HL-60 (cell line): ENCODE data around the gene PREPL.

Experiments
- DNase-seq, 2 experiments: peaks; one replicate each; pipeline ENCODE4 v3.0.0-alpha.2; 2010 to 2020; ENCODE audit warnings: low read depth in 1 of 2, low spot score in 1 of 2
- H3K27ac ChIP-seq: fragments of 250-450 bp; sonication (Bioruptor Pico); replicated peaks from 2 replicates; pipeline ENCODE4 v1.5.1; 2020; ENCODE audit warnings: mild to moderate bottlenecking, moderate library complexity
- H3K27me3 ChIP-seq: fragments of 250-450 bp; sonication (Bioruptor Pico); 2 replicates; pipeline ENCODE4 v1.5.1; 2021; ENCODE audit warnings: mild to moderate bottlenecking, moderate library complexity; ENCODE audit not compliant: insufficient read depth, poor library complexity, severe bottlenecking
- H3K4me3 ChIP-seq: replicated peaks from 2 replicates; pipeline ENCODE4 v1.5.1; 2011; ENCODE audit warnings: mild to moderate bottlenecking, control low read depth, low read length; ENCODE audit not compliant: insufficient read depth
- GABPA ChIP-seq: IDR thresholded peaks from 2 replicates; pipeline ENCODE4 v1.6.1; 2012; ENCODE audit warnings: low read depth
- POLR2AphosphoS5 ChIP-seq: IDR thresholded peaks from 2 replicates; pipeline ENCODE4 v1.6.1; 2012; ENCODE audit warnings: low read depth
- SPI1 ChIP-seq: IDR thresholded peaks from 2 replicates; pipeline ENCODE4 v1.6.1; 2012; ENCODE audit warnings: low read depth, mild to moderate bottlenecking, borderline replicate concordance
- TF ChIP-seq, protein P1 (sequence below): IDR thresholded peaks from 2 replicates; pipeline ENCODE4 v1.6.1; 2012; ENCODE audit warnings: low read depth; ENCODE audit not compliant: insufficient replicate concordance
- TF ChIP-seq, protein P2 (sequence below): IDR thresholded peaks from one replicate; pipeline ENCODE4 v1.5.1; 2011; ENCODE audit warnings: low read length, control low read depth, inconsistent platforms; ENCODE audit not compliant: insufficient read depth

PREPL gene

DNA sequence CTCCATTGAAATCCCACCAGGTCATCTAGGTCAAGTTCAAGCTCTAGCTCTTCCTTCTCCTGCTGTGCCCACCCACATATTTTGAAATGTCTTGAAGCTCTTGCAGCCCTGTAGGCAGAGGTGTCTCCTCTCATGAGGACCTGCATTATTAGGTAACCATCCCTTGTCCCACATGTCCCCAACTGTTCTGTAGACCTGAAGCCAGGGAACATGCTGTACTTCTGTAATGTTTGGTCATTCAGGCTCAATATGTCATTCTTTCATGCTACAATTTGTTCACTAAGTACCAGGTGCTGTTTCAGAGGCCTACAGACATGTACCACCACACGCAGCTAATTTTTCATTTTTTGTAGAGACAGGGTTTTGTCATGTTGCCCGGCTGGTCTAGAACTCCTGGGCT is 63.9 kb downstream of the PREPL start:
- TF ChIP-seq POLR2AphosphoS5 (no peak), GABPA (no peak), SPI1 (no peak)
- H3K27me3 ChIP-seq: no peaks in the 10 kb centered on the region
- H3K4me3 ChIP-seq: no peak overlapping the region
- H3K27ac ChIP-seq: no peak overlapping the region
- DNase-seq: no peak

DNA sequence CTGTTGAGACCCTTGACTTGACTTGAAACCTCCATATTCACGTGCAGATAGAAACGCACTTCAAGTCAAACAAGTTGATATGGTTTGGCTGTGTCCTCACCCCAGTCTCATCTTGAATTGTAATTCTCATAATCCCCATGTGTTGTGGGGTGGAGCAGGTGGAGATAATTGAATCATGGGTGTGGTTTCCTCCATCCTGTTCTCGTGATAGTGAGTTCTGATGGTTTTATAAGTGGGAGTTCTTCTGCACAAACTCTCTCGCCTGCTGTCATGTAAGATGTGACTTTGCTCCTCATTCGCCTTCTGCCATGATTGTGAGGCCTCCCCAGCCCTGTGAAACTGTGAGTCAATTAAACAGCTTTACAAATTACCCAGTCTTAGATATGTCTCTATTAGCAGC is 64.6 kb downstream of the PREPL start:
- H3K27ac ChIP-seq: no peak overlapping the region
- no peak for DNase-seq
- TF ChIP-seq, protein P1, sequence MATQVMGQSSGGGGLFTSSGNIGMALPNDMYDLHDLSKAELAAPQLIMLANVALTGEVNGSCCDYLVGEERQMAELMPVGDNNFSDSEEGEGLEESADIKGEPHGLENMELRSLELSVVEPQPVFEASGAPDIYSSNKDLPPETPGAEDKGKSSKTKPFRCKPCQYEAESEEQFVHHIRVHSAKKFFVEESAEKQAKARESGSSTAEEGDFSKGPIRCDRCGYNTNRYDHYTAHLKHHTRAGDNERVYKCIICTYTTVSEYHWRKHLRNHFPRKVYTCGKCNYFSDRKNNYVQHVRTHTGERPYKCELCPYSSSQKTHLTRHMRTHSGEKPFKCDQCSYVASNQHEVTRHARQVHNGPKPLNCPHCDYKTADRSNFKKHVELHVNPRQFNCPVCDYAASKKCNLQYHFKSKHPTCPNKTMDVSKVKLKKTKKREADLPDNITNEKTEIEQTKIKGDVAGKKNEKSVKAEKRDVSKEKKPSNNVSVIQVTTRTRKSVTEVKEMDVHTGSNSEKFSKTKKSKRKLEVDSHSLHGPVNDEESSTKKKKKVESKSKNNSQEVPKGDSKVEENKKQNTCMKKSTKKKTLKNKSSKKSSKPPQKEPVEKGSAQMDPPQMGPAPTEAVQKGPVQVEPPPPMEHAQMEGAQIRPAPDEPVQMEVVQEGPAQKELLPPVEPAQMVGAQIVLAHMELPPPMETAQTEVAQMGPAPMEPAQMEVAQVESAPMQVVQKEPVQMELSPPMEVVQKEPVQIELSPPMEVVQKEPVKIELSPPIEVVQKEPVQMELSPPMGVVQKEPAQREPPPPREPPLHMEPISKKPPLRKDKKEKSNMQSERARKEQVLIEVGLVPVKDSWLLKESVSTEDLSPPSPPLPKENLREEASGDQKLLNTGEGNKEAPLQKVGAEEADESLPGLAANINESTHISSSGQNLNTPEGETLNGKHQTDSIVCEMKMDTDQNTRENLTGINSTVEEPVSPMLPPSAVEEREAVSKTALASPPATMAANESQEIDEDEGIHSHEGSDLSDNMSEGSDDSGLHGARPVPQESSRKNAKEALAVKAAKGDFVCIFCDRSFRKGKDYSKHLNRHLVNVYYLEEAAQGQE: no peak
- TF ChIP-seq, protein P2, sequence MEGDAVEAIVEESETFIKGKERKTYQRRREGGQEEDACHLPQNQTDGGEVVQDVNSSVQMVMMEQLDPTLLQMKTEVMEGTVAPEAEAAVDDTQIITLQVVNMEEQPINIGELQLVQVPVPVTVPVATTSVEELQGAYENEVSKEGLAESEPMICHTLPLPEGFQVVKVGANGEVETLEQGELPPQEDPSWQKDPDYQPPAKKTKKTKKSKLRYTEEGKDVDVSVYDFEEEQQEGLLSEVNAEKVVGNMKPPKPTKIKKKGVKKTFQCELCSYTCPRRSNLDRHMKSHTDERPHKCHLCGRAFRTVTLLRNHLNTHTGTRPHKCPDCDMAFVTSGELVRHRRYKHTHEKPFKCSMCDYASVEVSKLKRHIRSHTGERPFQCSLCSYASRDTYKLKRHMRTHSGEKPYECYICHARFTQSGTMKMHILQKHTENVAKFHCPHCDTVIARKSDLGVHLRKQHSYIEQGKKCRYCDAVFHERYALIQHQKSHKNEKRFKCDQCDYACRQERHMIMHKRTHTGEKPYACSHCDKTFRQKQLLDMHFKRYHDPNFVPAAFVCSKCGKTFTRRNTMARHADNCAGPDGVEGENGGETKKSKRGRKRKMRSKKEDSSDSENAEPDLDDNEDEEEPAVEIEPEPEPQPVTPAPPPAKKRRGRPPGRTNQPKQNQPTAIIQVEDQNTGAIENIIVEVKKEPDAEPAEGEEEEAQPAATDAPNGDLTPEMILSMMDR: no peak
- no peak for TF ChIP-seq SPI1
- no peak for TF ChIP-seq GABPA
- no peak for TF ChIP-seq POLR2AphosphoS5
- no peak overlapping the region for H3K4me3 ChIP-seq
- no peaks in the 10 kb centered on the region for H3K27me3 ChIP-seq

DNA sequence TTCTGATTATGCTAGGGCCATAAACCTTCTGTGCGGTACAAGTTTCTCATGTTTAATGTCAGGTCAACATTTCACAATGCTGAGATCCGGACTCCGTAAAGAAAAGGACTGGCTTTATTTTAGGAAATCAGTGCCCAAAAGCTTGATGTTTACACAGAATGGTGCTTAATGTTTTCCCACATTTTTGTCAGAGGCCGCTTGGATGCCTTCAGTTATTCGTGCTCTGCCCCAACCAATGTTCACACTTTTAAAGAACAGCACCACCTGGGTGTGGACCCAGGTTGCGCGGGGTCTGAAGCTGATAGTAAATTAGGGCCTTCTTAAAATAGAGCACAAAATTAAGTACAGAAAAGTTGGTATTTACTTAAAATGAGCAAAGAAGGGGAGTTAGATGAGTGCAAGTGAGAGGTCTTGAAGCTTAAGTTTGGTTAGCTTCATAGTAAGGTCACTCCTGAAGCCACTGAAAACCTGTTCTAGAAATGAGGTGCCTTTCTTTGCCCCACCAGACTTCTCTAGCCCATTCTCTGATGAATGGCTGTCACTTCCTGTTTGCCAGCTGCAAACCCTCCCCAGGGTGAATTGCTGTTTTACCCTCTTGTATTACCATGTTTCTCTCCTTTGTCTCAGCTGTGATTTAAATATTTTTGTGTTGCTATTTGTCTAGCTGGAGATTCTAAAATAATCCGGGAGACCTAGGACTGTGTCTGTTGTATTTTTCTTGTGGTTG is 65.5 kb downstream of the PREPL start:
- H3K27me3 ChIP-seq: no peaks in the 10 kb centered on the region
- no peak overlapping the region for H3K4me3 ChIP-seq
- no peak for DNase-seq
- H3K27ac ChIP-seq: no peak overlapping the region
- no peak for TF ChIP-seq POLR2AphosphoS5
- TF ChIP-seq, protein P1: no peak
- TF ChIP-seq, protein P2: no peak

DNA sequence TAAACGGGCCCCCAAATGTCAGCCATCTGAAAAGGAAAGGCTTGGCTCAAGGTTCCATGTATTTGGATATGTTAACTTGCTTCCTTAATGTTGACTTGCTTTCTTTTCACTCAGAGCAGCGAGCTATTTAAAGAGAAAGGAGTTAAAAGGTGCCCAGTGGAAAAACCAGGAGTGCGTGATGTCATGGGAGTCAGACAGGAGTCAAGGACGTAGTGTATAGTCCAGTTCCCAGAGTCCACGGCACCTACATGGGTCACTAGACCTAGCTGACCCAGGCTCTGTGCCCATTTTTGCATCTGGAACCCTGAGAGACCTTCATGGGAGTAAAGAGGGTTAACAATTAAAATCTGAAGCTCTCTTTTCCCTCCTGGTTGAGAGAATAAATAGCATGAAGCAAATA is 66.2 kb downstream of the PREPL start:
- no peaks in the 10 kb centered on the region for H3K27me3 ChIP-seq
- no peak overlapping the region for H3K27ac ChIP-seq
- no peak for TF ChIP-seq SPI1
- no peak for TF ChIP-seq GABPA
- TF ChIP-seq, protein P1: no peak
- TF ChIP-seq POLR2AphosphoS5: no peak
- DNase-seq: no peak
- no peak overlapping the region for H3K4me3 ChIP-seq
